Measurements from ENCODE around the gene IGFN1. TPM values are rescaled to one million over a fixed set of nuclear protein-coding genes. Genes with fewer than 3 reads are reported as not detected.
A peak's percentile ranks its signal among the peaks of the same experiment; 100 is the strongest.

Gene IGFN1
- total and polyA plus RNA-seq, 9 of the 15 experiments (the other 6 are each of a cell fraction or from before 2014, with no cell fraction given) = 0.04 TPM; not detected in 8

DNA sequence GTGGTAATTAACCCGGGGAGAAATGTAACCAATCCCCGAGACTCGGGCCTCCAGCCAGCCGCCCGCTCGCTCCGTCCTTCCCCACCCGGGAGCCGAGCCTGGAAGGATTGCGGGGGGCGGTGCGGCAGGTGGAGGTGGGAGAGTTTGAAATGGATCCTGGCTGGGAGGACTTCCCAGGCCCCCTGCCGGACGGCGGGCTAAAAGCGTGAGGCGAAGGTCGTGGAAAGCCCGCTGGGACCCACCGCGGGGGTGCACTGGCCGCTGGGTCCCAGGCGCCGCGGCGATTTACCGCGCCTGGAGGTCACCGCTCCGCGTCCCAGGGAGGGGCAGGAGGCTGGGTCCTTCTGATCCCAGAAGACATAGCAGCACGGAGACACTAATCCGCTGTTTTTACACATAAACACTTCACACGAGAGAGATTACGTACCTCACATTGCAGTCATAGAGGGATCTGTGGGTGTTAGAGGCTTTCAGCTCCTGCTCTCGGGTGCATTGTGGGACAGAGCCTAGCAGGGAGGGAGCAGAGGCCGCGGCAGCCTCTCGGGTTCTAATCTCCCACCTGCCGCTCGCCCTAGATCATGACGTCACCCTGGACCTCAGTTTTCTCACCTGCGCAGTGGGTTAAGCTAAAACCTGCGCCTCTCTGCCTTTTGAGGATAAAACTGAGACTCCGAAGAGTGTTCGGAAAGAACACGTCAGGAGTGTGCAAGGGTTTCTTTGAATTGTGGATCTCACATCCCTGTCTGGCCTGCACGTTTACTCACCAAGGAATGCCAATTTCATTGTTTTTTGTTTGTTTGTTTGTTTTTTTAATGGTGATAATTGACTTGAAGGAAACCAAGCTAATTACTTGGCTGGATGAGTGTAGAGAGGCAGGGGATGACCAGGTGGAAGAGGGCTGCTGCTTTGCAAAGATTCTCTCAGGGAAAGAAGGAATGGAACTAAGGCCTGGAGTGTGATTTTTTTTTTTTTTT is 19.3 kb upstream of the IGFN1 start (continued):
- TF ChIP-seq NFYB (IDR thresholded peaks at IDR 0.05; ENCODE audit: extremely low read depth, insufficient read length) (no peak), ETV1 (tag; conservative IDR thresholded peaks at IDR 0.05; ENCODE audit: low read depth) (no peak), HMG20A (CRISPR knock-in tag; conservative IDR thresholded peaks at IDR 0.05) (no peak), ZNF224 (CRISPR knock-in tag; IDR thresholded peaks at IDR 0.05) (0 out of 2 replicates have a peak, but pooled peaks have one; percentile 31), ASH1L (IDR thresholded peaks at IDR 0.05; ENCODE audit: borderline replicate concordance, low read depth, partially characterized antibody) (no peak), ZNF780A (CRISPR knock-in tag; IDR thresholded peaks at IDR 0.05) (no peak), ZNF12 (CRISPR knock-in tag; IDR thresholded peaks at IDR 0.05) (no peak)

DNA sequence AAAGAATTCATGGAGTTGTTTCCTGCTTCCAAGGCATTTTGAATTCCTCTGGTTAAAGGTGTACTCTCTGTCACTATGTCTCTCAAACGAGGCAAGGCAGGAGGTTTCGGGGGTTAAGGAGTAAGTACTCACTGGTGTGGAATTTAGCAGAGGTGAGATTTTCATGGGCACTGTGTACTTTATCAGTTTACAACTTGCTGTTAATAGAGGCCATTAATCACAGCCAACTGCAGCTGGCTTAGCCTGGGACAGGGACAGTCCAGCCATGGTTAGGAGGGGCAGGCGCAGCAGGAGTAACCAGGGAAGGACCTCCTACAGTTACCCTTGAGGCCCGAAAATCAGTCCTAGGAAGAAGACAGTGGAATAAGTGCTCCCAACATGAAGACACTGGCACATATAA is 18.3 kb upstream of the IGFN1 start:
- no peaks in the 10 kb centered on the region for H4K20me1 ChIP-seq (replicated peaks; ENCODE audit: control insufficient read depth, insufficient read depth, low read length)
- peaks cover 11 to 24% of the 10 kb centered on the region in 2 experiments; a peak in 4 of 5 replicates for H3K4me1 ChIP-seq (replicated peaks in 1 of 2; ENCODE audit: control insufficient read depth in 2 of 2, insufficient read depth in 2 of 2, low read length in 2 of 2)
- ChIA-PET CTCF (ENCODE audit: low intra/inter-chr PET ratio) (no interaction called here), POLR2A (interaction anchor here (0.9 kb wide), 1 partner anchor 29 kb away, joined by 3 read pairs; no protein-coding TSS in a partner anchor)
- no peak for ATAC-seq
- no peak for DNase-seq (ENCODE audit: extremely low read depth in 1 of 4, low spot score in 3 of 4)
- FAIRE-seq = no peak
- H3K9me1 ChIP-seq (ENCODE audit: control insufficient read depth, insufficient read depth, low read length) = no peaks in the 10 kb centered on the region
- in situ Hi-C loops (cut with MboI) (no loop called here), intact Hi-C loops (cut with micrococcal nuclease) (no loop called here)
- H2AFZ ChIP-seq (ENCODE audit: low read depth, low read length) = no peak overlapping the region
- no peaks in the 10 kb centered on the region for H3K36me3 ChIP-seq (ENCODE audit: control insufficient read depth, insufficient read depth, low read length)
- no TSS peak for BruUV-seq (replicated peaks)
- H3K4me2 ChIP-seq (ENCODE audit: insufficient read depth, low read length) = no peak overlapping the region
- H3K9me3 ChIP-seq (replicated peaks; ENCODE audit: control insufficient read depth, insufficient read depth, low read depth, low read length) = peaks cover 3% of the 10 kb centered on the region; the same call in 1 of the 2 replicates
- no peaks in the 10 kb centered on the region for H3K79me2 ChIP-seq (ENCODE audit: control insufficient read depth, insufficient read depth, low read length)
- no peak overlapping the region for H3K9ac ChIP-seq (ENCODE audit: insufficient read depth in 1 of 2, low read depth in 2 of 2, low read length in 2 of 2)
- H3K4me3 ChIP-seq = no peak overlapping the region
- WGBS (ENCODE audit: insufficient coverage, low coverage, missing lambda C conversion rate) = 69% methylated on average over 4 of the region's 4 CpGs
- H3K27me3 ChIP-seq (ENCODE audit: control insufficient read depth in 2 of 2, insufficient read depth in 2 of 2, low read length in 2 of 2) = peaks cover 6 to 16% of the 10 kb centered on the region in 2 experiments; a peak in 3 of 5 replicates
- no peak overlapping the region for H3K27ac ChIP-seq (ENCODE audit: extremely low read depth, low read depth, low read length)
- TF ChIP-seq OTX1 (CRISPR knock-in tag; IDR thresholded peaks at IDR 0.05) (no peak), SMARCA5 (IDR thresholded peaks at IDR 0.05) (no peak), ZC3H11A (IDR thresholded peaks at IDR 0.05; ENCODE audit: low read depth, low read length) (no peak), POLR2G (IDR thresholded peaks at IDR 0.05; ENCODE audit: low read depth, low read length) (no peak), SP2 (IDR thresholded peaks at IDR 0.05; ENCODE audit: extremely low read depth, low read depth, low read length, poor library complexity, severe bottlenecking) (no peak), TAF7 (tag; IDR thresholded peaks at IDR 0.05) (no peak), TBP (optimal IDR thresholded peaks at IDR 0.05; ENCODE audit: low read depth, low read length) (no peak), GABPA (tag; conservative IDR thresholded peaks at IDR 0.05; ENCODE audit: low read depth) (no peak), FOXK1 (CRISPR knock-in tag; IDR thresholded peaks at IDR 0.05; ENCODE audit: borderline replicate concordance) (no peak), TCF3 (CRISPR knock-in tag; IDR thresholded peaks at IDR 0.05) (no peak), MECOM (CRISPR knock-in tag; IDR thresholded peaks at IDR 0.05) (no peak), ZFPM2 (CRISPR knock-in tag; IDR thresholded peaks at IDR 0.05) (no peak), ARID1B (IDR thresholded peaks at IDR 0.05) (no peak), CXXC5 (CRISPR knock-in tag; IDR thresholded peaks at IDR 0.05) (no peak)
- TF ChIP-seq, protein P1, sequence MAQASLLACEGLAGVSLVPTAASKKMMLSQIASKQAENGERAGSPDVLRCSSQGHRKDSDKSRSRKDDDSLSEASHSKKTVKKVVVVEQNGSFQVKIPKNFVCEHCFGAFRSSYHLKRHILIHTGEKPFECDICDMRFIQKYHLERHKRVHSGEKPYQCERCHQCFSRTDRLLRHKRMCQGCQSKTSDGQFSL (CRISPR knock-in tag; IDR thresholded peaks at IDR 0.05) = no peak
- TF ChIP-seq, protein P1 (tag; IDR thresholded peaks at IDR 0.05) = no peak

All from K562 (cell line).